ENCODE measurements around the gene CREB5. TPM values are rescaled to one million over a fixed set of nuclear protein-coding genes. Genes with fewer than 3 reads are reported as not detected.

CREB5 gene
- total and polyA plus RNA-seq, 7 donors: 0.80 to 42.1 (median 4.6) TPM

- no peaks in the 10 kb centered on the region for H3K36me3 ChIP-seq
- intact Hi-C loops (cut with DNase I): no loop called here
These were observed 60.0 kb downstream of the CREB5 start for GRCh38 chr7:28472332-28472731.

GRCh38 chr7:28473571-28474281, 61.4 kb downstream of the CREB5 start:
- 49 to 70% methylated on average over 8 of the region's 8 CpGs for WGBS, 2 donors
- peak; percentile 65 for DNase-seq
- Histone ChIP-seq H3K36me3 (no peaks in the 10 kb centered on the region), H3K4me3 (no peak overlapping the region), H3K4me1 (no peaks in the 10 kb centered on the region), H3K27me3 (no peaks in the 10 kb centered on the region), H3K9me3 (no peaks in the 10 kb centered on the region), H3K27ac (peak overlapping the region in 2 of 4 donors; percentile 9 to 65)
- intact Hi-C loops (cut with DNase I): no loop called here
- no peak for TF ChIP-seq POLR2A (IDR thresholded peaks at IDR 0.05)
- no peak for TF ChIP-seq EP300 (IDR thresholded peaks at IDR 0.05)
- no peak for TF ChIP-seq CTCF (IDR thresholded peaks at IDR 0.05)
- no peak for TF ChIP-seq POLR2AphosphoS5 (IDR thresholded peaks at IDR 0.05)

More at GRCh38 chr7:28472332-28472731, 60.0 kb downstream of the CREB5 start:
- TF ChIP-seq POLR2AphosphoS5 (IDR thresholded peaks at IDR 0.05) (no peak), CTCF (IDR thresholded peaks at IDR 0.05) (no peak), EP300 (IDR thresholded peaks at IDR 0.05) (no peak), POLR2A (IDR thresholded peaks at IDR 0.05) (no peak)
- Histone ChIP-seq H3K9me3 (no peaks in the 10 kb centered on the region), H3K27ac (no peak overlapping the region), H3K27me3 (no peaks in the 10 kb centered on the region), H3K4me3 (no peak overlapping the region), H3K4me1 (no peaks in the 10 kb centered on the region)
- DNase-seq: no peak
- WGBS, 2 donors: 29 to 71% methylated on average over 6 of the region's 6 CpGs

- Histone ChIP-seq H3K27ac (peak overlapping the region in 2 of 4 donors; percentile 9 to 65), H3K9me3 (no peaks in the 10 kb centered on the region), H3K4me1 (no peaks in the 10 kb centered on the region), H3K4me3 (no peak overlapping the region), H3K27me3 (no peaks in the 10 kb centered on the region), H3K36me3 (no peaks in the 10 kb centered on the region)
- intact Hi-C loops (cut with DNase I): no loop called here
- no peak for DNase-seq
- TF ChIP-seq EP300 (IDR thresholded peaks at IDR 0.05) (no peak), POLR2AphosphoS5 (IDR thresholded peaks at IDR 0.05) (no peak), POLR2A (IDR thresholded peaks at IDR 0.05) (no peak), CTCF (IDR thresholded peaks at IDR 0.05) (no peak)
- whole genome bisulfite sequencing, 2 donors: 77 to 80% methylated on average over 8 of the region's 8 CpGs
These were observed 61.9 kb downstream of the CREB5 start for GRCh38 chr7:28474282-28474638.

- Histone ChIP-seq H3K9me3 (no peaks in the 10 kb centered on the region), H3K27me3 (no peaks in the 10 kb centered on the region), H3K4me3 (no peak overlapping the region), H3K4me1 (no peaks in the 10 kb centered on the region), H3K36me3 (no peaks in the 10 kb centered on the region), H3K27ac (peak overlapping the region in 1 of 4 donors; percentile 65)
- intact Hi-C loops (cut with DNase I): no loop called here
- TF ChIP-seq POLR2A (IDR thresholded peaks at IDR 0.05) (no peak), POLR2AphosphoS5 (IDR thresholded peaks at IDR 0.05) (no peak), EP300 (IDR thresholded peaks at IDR 0.05) (no peak), CTCF (IDR thresholded peaks at IDR 0.05) (no peak)
- no peak for DNase-seq
- WGBS, 2 donors: 43 to 66% methylated on average over 4 of the region's 4 CpGs
These were observed 62.3 kb downstream of the CREB5 start for GRCh38 chr7:28474640-28475039.

GRCh38 chr7:28477041-28477442, 64.7 kb downstream of the CREB5 start:
- no peak for DNase-seq
- intact Hi-C loops (cut with DNase I): no loop called here

More at GRCh38 chr7:28477041-28477442, 64.7 kb downstream of the CREB5 start:
- no peaks in the 10 kb centered on the region for H3K27me3 ChIP-seq
- H3K4me1 ChIP-seq: no peaks in the 10 kb centered on the region
- WGBS, 2 donors: 63 to 80% methylated on average over 3 of the region's 3 CpGs
- H3K27ac ChIP-seq: no peak overlapping the region
- H3K4me3 ChIP-seq: no peak overlapping the region
- H3K9me3 ChIP-seq: no peaks in the 10 kb centered on the region
- TF ChIP-seq POLR2AphosphoS5 (IDR thresholded peaks at IDR 0.05) (no peak), EP300 (IDR thresholded peaks at IDR 0.05) (no peak), POLR2A (IDR thresholded peaks at IDR 0.05) (no peak), CTCF (IDR thresholded peaks at IDR 0.05) (no peak)
- no peaks in the 10 kb centered on the region for H3K36me3 ChIP-seq
